Measurements from ENCODE around the gene IVD. TPM values are rescaled to one million over a fixed set of nuclear protein-coding genes. Genes with fewer than 3 reads are reported as not detected.

The IVD gene
- total RNA-seq (2021) (51.8 and 62.0 TPM in 2 replicates), Bru-seq, nascent RNA (percentile 78 among the genes with signal in this experiment), BruChase-seq, experiment 1, labeled RNA remaining after a 2-hour chase (percentile 88 among the genes with signal in this experiment), BruChase-seq, experiment 2, labeled RNA remaining after a 6-hour chase (percentile 88 among the genes with signal in this experiment)
- long read RNA-seq, full-length matches to known transcripts, result 44 of 79 reads
- long read RNA-seq, partial matches to known transcripts, result 5 of 79 reads
- long read RNA-seq, other reads (novel, unspliced or antisense), result 30 of 79 reads

DNA sequence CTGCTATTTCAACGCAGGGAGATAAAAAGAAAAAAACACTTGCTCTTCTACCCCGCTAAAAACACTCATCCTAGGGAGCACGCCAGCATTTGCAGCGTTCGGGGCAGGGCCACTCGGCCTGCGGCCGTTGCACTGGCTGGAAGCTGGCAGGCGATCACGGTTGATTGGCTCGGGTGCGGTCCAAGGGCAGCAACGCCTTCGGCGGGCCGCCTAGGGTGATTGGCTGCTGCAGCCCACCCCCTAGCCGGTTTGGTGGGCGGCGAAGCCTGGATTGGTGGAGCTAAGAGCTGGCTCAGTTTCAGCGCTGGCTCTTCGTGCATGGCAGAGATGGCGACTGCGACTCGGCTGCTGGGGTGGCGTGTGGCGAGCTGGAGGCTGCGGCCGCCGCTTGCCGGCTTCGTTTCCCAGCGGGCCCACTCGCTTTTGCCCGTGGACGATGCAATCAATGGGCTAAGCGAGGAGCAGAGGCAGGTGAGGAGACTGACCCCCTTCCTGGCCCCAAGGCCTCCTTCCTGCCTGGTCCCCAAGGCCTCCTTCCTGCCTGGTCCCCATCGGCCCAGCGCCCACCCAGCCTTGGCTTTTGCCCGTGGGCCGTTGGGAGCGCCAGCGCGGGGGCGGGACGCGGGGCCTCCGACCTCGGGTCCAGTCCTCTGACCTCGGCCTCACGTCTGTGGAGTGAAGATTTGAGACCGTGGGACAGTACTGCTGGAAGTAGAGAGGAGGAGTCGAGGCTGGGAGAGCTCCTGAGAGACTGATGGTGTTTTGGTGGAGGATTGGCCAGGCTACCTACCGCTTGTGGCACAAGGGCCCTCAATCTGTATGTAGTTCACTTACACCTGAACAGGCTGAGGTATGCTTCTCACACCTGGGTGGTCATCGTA lies at the start of gene IVD:
Gene IVD, plus strand, starts transcription at position 295 of the 881 bp plus-strand sequence. Its CDS starts 33 bp downstream, at position 328.
- CTCF ChIA-PET, result interaction anchor here (0.7 kb wide), 1 partner anchor 126 kb away, joined by 7 read pairs; no protein-coding TSS in a partner anchor
- DNase-seq (ENCODE audit: low spot score), result peak; percentile 95
- POLR2A ChIA-PET (ENCODE audit: low non-redundant PET), result no interaction called here
- peaks cover 22% of the 10 kb centered on the region for H3K36me3 ChIP-seq (ENCODE audit: insufficient read depth, low read length, poor library complexity, severe bottlenecking)
- H3K27ac ChIP-seq (ENCODE audit: low read depth, low read length, poor library complexity, severe bottlenecking), result peak within 1 kb of the TSS; percentile 69
- H3K27me3 ChIP-seq (replicated peaks; ENCODE audit: insufficient read depth, low read depth, low read length, poor library complexity), result no peaks in the 10 kb centered on the region
- H3K4me3 ChIP-seq (ENCODE audit: low read depth, low read length, poor library complexity, severe bottlenecking), result peak within 1 kb of the TSS; percentile 86
- no peaks in the 10 kb centered on the region for H3K9me3 ChIP-seq (ENCODE audit: low read depth, low read length, poor library complexity, severe bottlenecking)
- TF ChIP-seq EZH2 (IDR thresholded peaks at IDR 0.05; ENCODE audit: borderline replicate concordance, low read depth, low read length, poor library complexity, severe bottlenecking) (no peak), CTCF (conservative IDR thresholded peaks at IDR 0.05; ENCODE audit: low read depth, low read length) (no peak)
- no TSS peak for BruUV-seq (replicated peaks)
- intact Hi-C loops (cut with micrococcal nuclease; ENCODE audit: unreplicated experiment), result no loop called here
- H3K4me1 ChIP-seq (ENCODE audit: insufficient read depth, low read length, poor library complexity, severe bottlenecking), result peaks cover 10% of the 10 kb centered on the region

DNA sequence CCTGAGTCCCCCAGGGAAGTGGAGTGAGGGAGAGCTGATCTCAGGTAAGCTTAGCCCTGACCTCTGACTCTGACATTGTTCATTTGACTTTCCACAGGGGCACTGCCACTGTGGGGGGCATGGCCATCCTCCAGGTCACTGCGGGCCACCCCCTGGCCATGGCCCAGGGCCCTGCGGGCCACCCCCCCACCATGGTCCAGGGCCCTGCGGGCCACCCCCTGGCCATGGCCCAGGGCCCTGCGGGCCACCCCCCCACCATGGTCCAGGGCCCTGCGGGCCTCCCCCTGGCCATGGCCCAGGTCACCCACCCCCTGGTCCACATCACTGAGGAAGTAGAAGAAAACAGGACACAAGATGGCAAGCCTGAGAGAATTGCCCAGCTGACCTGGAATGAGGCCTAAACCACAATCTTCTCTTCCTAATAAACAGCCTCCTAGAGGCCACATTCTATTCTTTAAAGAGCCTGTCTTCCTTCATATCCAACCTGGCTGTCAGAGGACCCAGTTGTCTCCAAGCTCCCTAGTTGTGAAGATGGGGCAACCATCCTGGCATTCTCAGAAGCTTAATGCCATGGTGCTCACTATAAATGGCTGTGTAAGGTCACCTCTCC lies 49.5 kb upstream of the IVD start:
- H3K4me3 ChIP-seq (ENCODE audit: low read depth, low read length, poor library complexity, severe bottlenecking), result no peak overlapping the region
- H3K4me1 ChIP-seq (ENCODE audit: insufficient read depth, low read length, poor library complexity, severe bottlenecking), result peaks cover 22% of the 10 kb centered on the region
- ChIA-PET CTCF (interaction anchor here (1.5 to 2.3 kb wide), 2 partner anchors 12 kb away, joined by 4 to 9 read pairs; no protein-coding TSS in a partner anchor), POLR2A (ENCODE audit: low non-redundant PET) (no interaction called here)
- intact Hi-C loops (cut with micrococcal nuclease; ENCODE audit: unreplicated experiment), result no loop called here
- H3K36me3 ChIP-seq (ENCODE audit: insufficient read depth, low read length, poor library complexity, severe bottlenecking), result no peaks in the 10 kb centered on the region
- TF ChIP-seq CTCF (conservative IDR thresholded peaks at IDR 0.05; ENCODE audit: low read depth, low read length) (no peak), EZH2 (IDR thresholded peaks at IDR 0.05; ENCODE audit: borderline replicate concordance, low read depth, low read length, poor library complexity, severe bottlenecking) (no peak)
- BruUV-seq (replicated peaks), result no TSS peak
- H3K9me3 ChIP-seq (ENCODE audit: low read depth, low read length, poor library complexity, severe bottlenecking), result no peaks in the 10 kb centered on the region
- no peak for DNase-seq (ENCODE audit: low spot score)
- H3K27me3 ChIP-seq (replicated peaks; ENCODE audit: insufficient read depth, low read depth, low read length, poor library complexity), result no peaks in the 10 kb centered on the region
- H3K27ac ChIP-seq (ENCODE audit: low read depth, low read length, poor library complexity, severe bottlenecking), result no peak overlapping the region

GRCh38 chr15:40357246-40357645 lies 48.3 kb upstream of the IVD start:
- no peak overlapping the region for H3K27ac ChIP-seq (ENCODE audit: low read depth, low read length, poor library complexity, severe bottlenecking)
- H3K27me3 ChIP-seq (replicated peaks; ENCODE audit: insufficient read depth, low read depth, low read length, poor library complexity), result no peaks in the 10 kb centered on the region
- CTCF ChIA-PET, result interaction anchor here (2.3 kb wide), 1 partner anchor 13 kb away, joined by 9 read pairs; no protein-coding TSS in a partner anchor
- POLR2A ChIA-PET (ENCODE audit: low non-redundant PET), result interaction anchor here (0.6 kb wide), 1 partner anchor 47 kb away, joined by 6 read pairs; no protein-coding TSS in a partner anchor
- intact Hi-C loops (cut with micrococcal nuclease; ENCODE audit: unreplicated experiment), result no loop called here
- no peaks in the 10 kb centered on the region for H3K36me3 ChIP-seq (ENCODE audit: insufficient read depth, low read length, poor library complexity, severe bottlenecking)
- peaks cover 22% of the 10 kb centered on the region for H3K4me1 ChIP-seq (ENCODE audit: insufficient read depth, low read length, poor library complexity, severe bottlenecking)
- no TSS peak for BruUV-seq (replicated peaks)
- H3K4me3 ChIP-seq (ENCODE audit: low read depth, low read length, poor library complexity, severe bottlenecking), result peak overlapping the region; percentile 53
- no peak for DNase-seq (ENCODE audit: low spot score)
- TF ChIP-seq CTCF (conservative IDR thresholded peaks at IDR 0.05; ENCODE audit: low read depth, low read length), result no peak
- no peak for TF ChIP-seq EZH2 (IDR thresholded peaks at IDR 0.05; ENCODE audit: borderline replicate concordance, low read depth, low read length, poor library complexity, severe bottlenecking)
- H3K9me3 ChIP-seq (ENCODE audit: low read depth, low read length, poor library complexity, severe bottlenecking), result no peaks in the 10 kb centered on the region
